ENCODE results near the gene MS4A4A. TPM values are rescaled to one million over a fixed set of nuclear protein-coding genes. Genes with fewer than 3 reads are reported as not detected.

Gene MS4A4A
- total and polyA plus RNA-seq, 2 of the 8 experiments (the other 6 are each of a cell fraction or from before 2014, with no cell fraction given), result not detected

DNA sequence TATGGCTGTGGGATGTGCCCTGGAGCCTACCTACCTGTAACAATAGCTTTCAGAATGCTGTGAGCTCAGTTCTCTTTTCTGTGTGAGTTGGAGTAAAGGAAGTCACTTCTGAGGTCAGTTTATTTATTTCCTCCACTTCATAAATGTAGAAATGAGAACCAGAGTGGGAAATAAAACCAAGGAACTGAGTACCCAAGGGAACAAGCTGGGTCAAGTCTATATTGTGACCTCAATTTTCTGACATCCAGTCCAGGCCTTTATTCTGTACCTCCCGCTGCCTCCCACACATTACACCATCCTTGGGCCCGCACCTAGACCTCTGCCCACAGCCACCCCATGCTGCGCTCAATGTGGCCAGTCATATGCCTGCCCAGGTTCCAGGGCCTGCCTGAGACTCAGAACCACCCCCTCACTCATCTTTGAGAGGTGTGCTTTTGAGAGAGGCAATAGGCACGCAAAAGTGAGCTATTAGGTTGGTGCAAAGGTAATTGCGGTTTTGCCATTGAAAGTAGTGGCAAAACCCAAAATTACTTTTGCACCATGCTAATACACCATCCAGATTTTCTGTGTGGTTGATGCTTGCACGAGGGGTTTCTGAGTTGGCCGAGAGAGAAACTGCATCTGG lies 56.4 kb downstream of the MS4A4A start:
- H2BK5ac ChIP-seq (ENCODE audit: low read depth, low read length), result no peak overlapping the region
- H3K56ac ChIP-seq (replicated peaks; ENCODE audit: insufficient read length, low read depth, low read length), result no peak overlapping the region
- H3K9me3 ChIP-seq (ENCODE audit: insufficient read depth in 2 of 2, low read depth in 1 of 2, low read length in 1 of 2), result no peaks in the 10 kb centered on the region
- no peak overlapping the region for H2BK15ac ChIP-seq (ENCODE audit: low read length)
- H3K23ac ChIP-seq (ENCODE audit: insufficient read length), result no peak overlapping the region
- H4K91ac ChIP-seq (replicated peaks; ENCODE audit: insufficient read length, low read length), result no peak overlapping the region
- POLR2A ChIA-PET (ENCODE audit: partially characterized antibody), result no interaction called here
- DNase-seq (ENCODE audit: low read depth in 1 of 2, low spot score in 2 of 2), result no peak
- no peak overlapping the region for H3K18ac ChIP-seq (ENCODE audit: extremely low read depth, low read length)
- no peak overlapping the region for H3K27ac ChIP-seq (ENCODE audit: low read depth, low read length)
- H3K9ac ChIP-seq (replicated peaks in 1 of 4; ENCODE audit: extremely low read depth in 1 of 4, low read depth in 3 of 4, low read length in 3 of 4), result no peak overlapping the region
- CTCF ChIA-PET (ENCODE audit: partially characterized antibody), result interaction anchor here (0.6 to 5.7 kb wide), 6 partner anchors 8 to 445 kb away, joined by 3 to 73 read pairs (median 4); no protein-coding TSS in a partner anchor
- H2BK12ac ChIP-seq (ENCODE audit: low read depth, low read length), result no peak overlapping the region
- H2AFZ ChIP-seq (ENCODE audit: low read length), result peak overlapping the region; percentile 47
- H2AK5ac ChIP-seq (ENCODE audit: low read depth, low read length), result no peak overlapping the region
- H3K27me3 ChIP-seq (replicated peaks in 1 of 4; ENCODE audit: control insufficient read depth in 3 of 4, extremely low read depth in 1 of 4, insufficient read depth in 3 of 4, low read length in 3 of 4), result no peaks in the 10 kb centered on the region
- no peaks in the 10 kb centered on the region; a peak in 2 of 7 replicates for H3K4me1 ChIP-seq (replicated peaks in 1 of 4; ENCODE audit: control insufficient read depth in 3 of 4, insufficient read depth in 4 of 4, low read length in 3 of 4)
- no peak overlapping the region for H4K8ac ChIP-seq (ENCODE audit: extremely low read depth, insufficient read depth, low read length)
- H3K79me1 ChIP-seq (ENCODE audit: low read depth, low read length), result no peaks in the 10 kb centered on the region
- H3K36me3 ChIP-seq (ENCODE audit: control insufficient read depth in 2 of 4, insufficient read depth in 4 of 4, low read length in 3 of 4), result no peaks in the 10 kb centered on the region
- no peak overlapping the region for H2BK120ac ChIP-seq (replicated peaks; ENCODE audit: low read depth, low read length)
- H3K14ac ChIP-seq (ENCODE audit: insufficient read length), result no peak overlapping the region
- no peak for FAIRE-seq
- WGBS, 2 experiments (ENCODE audit: extremely low coverage in 1 of 2, insufficient coverage in 1 of 2, insufficient read length in 1 of 2, insufficient replicate concordance in 2 of 2, low coverage in 1 of 2, low lambda C conversion rate in 2 of 2, missing lambda C conversion rate in 1 of 2), result 90% methylated on average over 7 of the region's 7 CpGs; no CpG with 5 or more reads in 1 of the 2 experiments
- H3K4ac ChIP-seq (replicated peaks; ENCODE audit: insufficient read length, low read depth, low read length), result no peak overlapping the region
- no peak overlapping the region for H3K4me3 ChIP-seq (ENCODE audit: extremely low read depth in 1 of 4, insufficient read depth in 2 of 4, low read depth in 3 of 4, low read length in 4 of 4)
- H3K79me2 ChIP-seq (ENCODE audit: control insufficient read depth in 1 of 2, insufficient read depth in 2 of 2, low read length in 2 of 2), result no peaks in the 10 kb centered on the region
- H4K20me1 ChIP-seq (replicated peaks in 1 of 2; ENCODE audit: control insufficient read depth in 1 of 2, insufficient read depth in 2 of 2, low read length in 2 of 2), result no peaks in the 10 kb centered on the region
- H3K23me2 ChIP-seq (ENCODE audit: low read depth, low read length), result no peaks in the 10 kb centered on the region
- no peak overlapping the region for H2BK20ac ChIP-seq (ENCODE audit: low read length)
- no peak overlapping the region for H4K5ac ChIP-seq (ENCODE audit: insufficient read length, low read depth, low read length)
- H3K4me2 ChIP-seq (ENCODE audit: insufficient read depth in 1 of 2, low read depth in 2 of 2, low read length in 2 of 2), result no peak overlapping the region
- no peak for TF ChIP-seq NANOG (IDR thresholded peaks at IDR 0.05; ENCODE audit: insufficient read depth, low read depth, low read length, poor library complexity, severe bottlenecking)
- TF ChIP-seq POLR2AphosphoS5 (IDR thresholded peaks at IDR 0.05; ENCODE audit: low read depth, low read length), result no peak
- no peak for TF ChIP-seq JUND (IDR thresholded peaks at IDR 0.05; ENCODE audit: low read length)
- no peak for TF ChIP-seq HDAC6 (IDR thresholded peaks at IDR 0.05; ENCODE audit: low read depth, low read length)
- TF ChIP-seq ZNF274 (IDR thresholded peaks at IDR 0.05; ENCODE audit: borderline replicate concordance, extremely low read depth, low read length), result no peak
- no peak for TF ChIP-seq CHD2 (IDR thresholded peaks at IDR 0.05; ENCODE audit: low read length)
- TF ChIP-seq SUZ12 (IDR thresholded peaks at IDR 0.05; ENCODE audit: low read length), result no peak
- no peak for TF ChIP-seq HDAC2 (IDR thresholded peaks at IDR 0.05; ENCODE audit: borderline replicate concordance in 1 of 2, low read depth in 2 of 2, low read length in 2 of 2)
- TF ChIP-seq KDM4A (IDR thresholded peaks at IDR 0.05; ENCODE audit: low read depth, low read length, severe bottlenecking), result no peak
- TF ChIP-seq, protein P1, sequence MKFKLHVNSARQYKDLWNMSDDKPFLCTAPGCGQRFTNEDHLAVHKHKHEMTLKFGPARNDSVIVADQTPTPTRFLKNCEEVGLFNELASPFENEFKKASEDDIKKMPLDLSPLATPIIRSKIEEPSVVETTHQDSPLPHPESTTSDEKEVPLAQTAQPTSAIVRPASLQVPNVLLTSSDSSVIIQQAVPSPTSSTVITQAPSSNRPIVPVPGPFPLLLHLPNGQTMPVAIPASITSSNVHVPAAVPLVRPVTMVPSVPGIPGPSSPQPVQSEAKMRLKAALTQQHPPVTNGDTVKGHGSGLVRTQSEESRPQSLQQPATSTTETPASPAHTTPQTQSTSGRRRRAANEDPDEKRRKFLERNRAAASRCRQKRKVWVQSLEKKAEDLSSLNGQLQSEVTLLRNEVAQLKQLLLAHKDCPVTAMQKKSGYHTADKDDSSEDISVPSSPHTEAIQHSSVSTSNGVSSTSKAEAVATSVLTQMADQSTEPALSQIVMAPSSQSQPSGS (IDR thresholded peaks at IDR 0.05; ENCODE audit: low read length), result no peak
- no peak for TF ChIP-seq CEBPB (IDR thresholded peaks at IDR 0.05; ENCODE audit: low read depth, low read length)
